Activated CD4-positive, CD25-positive, alpha-beta regulatory T cell treated with anti-CD3 and anti-CD28 coated beads, Interleukin-2, amount 50 U/mL, for 72 hours (primary cell): ENCODE results near the gene SUSD6.

Experiments used
- DNase-seq: peaks from one replicate; pipeline ENCODE4 v3.0.0; 2021

Gene SUSD6

DNA sequence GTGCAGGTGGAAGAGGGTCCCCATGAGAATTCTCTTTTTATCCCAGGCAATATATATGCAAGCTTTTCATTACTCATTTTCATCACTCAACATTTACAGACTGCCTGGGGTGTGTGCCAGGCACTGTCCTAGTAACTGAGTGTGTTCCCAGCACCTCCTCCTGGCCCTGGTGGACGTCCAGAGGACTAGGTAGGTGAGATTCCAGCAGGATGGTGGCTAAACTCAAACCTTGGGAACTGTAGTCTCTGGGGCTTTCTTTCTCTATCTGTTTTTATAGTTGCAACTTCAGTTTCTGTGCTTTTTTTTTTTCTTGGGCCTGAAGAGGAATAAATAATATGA lies 63.8 kb downstream of the SUSD6 start:
- DNase-seq = no peak

DNA sequence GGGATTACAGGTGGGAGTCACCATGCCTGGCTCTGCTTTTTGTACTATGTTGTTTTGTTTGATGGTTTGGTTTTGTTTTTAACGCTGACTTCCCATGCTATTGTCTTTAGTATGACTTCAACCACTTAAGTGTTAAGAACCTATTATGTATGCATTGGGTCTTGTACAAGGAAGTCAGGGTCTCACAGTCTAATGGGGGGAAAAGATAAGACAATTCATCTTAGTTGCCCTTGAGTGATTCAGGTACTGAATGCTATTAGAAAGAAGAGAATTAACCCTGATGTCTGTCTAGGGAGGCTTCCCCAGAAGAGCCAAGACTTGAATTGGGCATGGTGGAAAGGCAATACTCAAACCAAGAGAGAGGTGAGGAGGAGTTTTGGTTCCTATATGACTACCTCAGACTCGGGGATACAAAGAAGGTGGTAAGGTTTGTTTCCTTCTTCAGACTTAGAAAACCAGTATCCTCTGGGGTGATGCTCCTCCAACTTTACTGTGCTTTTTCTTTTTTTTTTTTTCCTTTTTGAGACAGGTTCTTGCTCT lies 64.6 kb downstream of the SUSD6 start:
- no peak for DNase-seq

DNA sequence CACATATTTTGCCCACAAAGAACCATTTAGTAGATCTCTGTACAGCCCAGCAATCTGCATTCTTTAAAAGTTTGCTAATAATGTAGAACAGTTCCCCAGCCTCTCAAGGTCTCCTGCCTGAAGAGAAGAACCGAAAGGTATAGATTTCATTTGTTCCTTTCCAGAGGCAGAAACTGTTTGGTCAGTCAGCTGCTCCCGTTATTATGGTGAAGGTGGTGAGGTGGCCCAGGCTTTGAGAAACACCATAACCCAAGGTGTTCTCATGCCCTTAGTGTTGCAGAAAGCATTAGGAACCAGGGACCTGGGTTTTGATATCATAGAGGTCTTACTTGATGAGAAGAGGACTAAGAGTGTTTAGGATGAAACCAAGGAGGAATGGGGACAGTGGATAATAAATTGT lies 65.3 kb downstream of the SUSD6 start:
- no peak for DNase-seq

DNA sequence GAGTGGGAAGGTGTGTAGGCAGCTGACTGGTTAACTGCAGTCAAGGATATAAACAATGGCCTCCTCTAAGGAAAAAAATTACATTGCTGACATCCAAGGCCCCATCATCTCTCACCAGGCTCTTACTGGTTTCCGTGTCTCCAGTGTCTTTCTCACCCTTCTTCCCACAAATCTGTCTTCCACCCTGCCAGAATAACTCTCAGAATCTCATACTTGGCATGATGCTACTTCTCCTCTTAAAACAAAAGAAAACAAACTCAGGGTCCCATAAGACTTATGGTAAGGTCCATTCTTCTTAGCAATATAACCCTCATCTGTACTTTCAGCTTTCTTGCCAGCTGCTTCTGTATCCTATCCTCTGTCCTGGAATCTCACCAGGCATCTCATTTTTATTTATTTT lies 68.9 kb downstream of the SUSD6 start:
- DNase-seq = no peak

DNA sequence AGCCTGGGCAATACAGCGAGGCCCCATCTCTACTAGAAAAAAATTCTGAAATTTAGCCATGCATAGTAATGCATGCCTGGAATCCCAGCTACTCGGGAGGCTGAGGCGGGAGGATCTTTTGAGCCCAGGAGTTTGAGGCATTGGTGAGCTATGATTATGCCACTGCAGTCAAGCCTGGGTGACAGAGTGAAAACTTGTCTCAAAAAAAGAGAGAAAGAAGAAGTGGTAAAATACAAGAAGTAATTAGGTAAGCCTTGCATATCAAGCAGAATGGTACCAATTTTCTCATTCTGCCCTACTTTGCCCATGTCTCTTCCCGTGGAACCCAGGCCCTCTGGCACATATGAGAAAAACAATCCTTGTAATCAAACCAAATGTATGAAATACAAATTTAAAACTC lies 70.7 kb downstream of the SUSD6 start:
- no peak for DNase-seq

DNA sequence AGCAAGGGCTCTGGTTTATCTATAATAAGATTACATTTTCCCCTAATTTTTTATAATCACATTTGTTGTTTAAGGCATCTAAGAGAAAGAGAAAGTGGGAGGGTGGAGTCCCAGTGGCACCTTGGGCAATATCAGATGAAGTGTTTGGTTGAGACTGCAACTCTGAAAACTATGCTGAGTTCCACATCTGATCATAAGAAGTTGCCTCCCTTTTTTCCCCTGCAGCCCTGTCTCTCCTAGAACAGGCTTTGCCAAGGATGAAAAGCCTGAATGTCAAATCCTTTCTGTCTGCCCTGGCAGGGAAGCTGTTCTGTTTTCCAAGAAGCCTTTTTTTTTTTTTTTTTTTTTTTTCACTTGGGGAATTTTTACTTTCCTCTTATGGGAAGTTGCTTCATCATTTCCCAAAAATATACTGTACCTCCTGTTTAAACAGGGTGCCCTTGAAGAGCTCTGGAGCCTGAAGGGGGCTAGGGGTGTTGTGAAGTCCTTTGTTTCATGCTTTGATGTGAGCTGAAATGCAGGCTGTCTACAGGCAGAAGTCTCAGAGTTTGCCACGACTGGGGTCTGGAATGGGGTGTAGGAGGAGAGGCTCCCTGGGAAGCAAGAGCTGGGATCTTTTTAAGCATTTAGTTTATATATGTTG lies 71.3 kb downstream of the SUSD6 start:
- DNase-seq = no peak

DNA sequence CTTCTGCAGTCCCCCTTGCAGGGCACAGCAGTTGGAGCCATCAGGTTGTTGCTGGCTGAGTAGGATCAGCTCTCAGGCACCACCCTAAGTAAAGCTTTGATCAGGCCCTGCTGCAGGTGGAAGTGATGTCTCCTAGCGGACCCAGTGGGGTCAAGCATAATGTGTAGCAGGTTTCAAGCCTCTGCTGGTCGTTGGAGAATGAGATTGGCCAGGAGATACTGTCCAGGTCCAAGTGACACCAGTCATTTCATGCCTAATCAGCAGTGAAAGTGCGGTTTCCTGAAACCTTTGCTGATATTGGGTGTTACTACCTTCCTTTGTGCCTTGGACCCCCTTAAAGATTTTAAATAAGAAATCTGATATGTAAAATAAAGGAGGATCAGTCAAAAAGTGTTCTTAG lies 72.6 kb downstream of the SUSD6 start:
- no peak for DNase-seq

DNA sequence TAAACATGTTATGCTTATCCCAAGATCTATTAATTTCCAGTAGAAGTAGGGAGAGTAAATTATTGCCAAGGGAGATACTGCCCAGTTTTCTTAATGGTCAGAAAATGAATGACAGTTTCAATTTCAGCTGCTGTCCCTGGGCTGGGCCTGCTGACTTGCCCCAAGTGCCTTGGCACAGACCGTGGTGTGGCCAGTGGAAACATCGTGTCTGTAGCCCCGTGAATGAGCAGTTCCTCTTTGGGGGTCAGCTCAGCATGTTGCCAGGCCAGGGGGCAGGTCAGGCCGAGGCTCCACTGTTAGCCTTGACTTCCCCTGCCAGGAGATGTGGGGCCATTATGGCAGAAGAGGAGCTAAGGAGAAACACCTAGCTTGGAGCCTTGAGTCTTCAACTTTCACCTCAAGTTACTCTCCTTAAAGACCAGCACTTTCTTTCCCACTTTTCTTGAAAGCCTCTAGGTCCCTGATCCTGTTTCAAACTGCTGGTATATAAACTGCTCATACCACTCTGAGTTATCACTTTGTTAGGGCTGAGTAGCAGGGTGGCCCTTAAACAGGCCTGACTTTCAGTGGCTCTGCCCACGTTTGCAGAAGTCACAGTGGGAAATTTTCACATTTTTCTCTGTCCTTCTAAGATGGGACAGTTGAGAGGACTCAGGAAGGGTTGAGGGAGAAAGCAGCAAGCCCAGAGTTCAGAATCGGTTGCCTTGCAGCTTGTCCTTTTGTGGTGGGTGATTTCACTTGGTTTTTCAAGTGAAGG lies 73.2 kb downstream of the SUSD6 start:
- no peak for DNase-seq

DNA sequence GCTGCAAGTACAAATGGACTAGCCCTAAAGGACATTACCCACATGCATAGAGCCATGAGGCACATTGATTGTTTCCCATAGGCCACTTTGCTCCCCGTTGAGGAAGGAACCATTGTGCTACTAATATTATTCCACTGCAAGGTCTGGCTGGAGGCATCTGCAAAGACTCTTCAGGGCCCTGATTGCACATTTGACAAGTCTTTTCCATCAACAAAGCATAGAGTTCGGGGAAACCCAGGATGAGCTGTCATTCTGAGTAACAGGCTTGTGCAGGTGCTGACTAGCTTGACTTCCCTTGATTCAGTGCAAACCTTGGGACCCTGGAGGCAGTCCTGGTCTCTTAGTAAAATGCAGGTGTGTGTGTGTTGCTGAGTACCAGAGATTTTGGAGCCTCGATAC lies 73.8 kb downstream of the SUSD6 start:
- DNase-seq = peak; percentile 50

DNA sequence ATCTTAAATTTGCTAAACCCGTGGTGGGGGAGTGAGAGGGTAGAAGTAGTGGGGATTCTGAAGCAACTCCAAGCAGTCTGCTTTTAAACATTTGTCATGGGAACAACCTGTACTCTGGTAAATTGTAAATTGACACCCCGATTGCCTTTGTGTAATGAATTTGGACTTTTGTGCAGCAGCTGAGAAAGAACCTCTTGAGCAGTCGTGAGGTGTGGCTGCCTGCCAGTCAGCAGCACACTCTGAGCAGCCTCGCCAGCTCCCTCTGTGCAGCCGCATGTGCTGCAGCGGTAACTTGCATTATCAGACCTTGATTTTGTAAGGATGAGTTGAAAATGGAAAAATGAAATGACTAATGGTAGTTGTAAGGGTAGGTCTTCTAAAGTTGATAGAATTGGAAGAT lies 74.3 kb downstream of the SUSD6 start:
- no peak for DNase-seq

DNA sequence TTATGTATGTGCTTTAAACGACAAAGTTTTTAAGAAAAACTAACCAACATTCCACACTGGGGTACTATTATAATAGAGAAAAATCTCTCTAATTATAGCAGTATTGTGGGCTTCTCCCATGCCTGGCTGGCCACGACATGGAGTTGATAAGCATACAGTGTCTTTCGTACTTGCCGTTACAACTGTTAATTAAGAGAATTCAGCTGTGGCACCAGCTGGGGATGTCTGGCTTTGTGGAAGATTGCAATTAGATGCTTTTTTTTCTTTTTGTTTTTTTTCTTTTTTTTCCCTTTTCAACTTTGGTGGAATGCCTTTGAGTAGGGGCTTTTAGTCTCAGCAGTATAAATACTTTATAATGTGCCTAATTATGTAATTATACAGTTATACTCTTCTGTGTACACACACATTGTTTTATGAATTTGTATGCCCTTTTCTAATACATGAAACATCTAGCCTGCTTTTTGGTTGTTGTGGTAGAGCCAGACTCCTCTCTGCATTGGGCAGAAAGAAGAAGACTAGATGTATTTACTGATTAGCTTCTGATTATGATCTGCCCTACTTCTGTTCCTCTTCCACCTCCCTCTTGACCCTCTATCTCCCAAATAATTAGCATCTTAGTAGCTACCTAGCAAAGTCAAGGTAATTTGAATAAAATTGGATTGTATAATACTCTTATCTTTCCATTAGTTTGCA lies 76.4 kb downstream of the SUSD6 start:
- DNase-seq = no peak

DNA sequence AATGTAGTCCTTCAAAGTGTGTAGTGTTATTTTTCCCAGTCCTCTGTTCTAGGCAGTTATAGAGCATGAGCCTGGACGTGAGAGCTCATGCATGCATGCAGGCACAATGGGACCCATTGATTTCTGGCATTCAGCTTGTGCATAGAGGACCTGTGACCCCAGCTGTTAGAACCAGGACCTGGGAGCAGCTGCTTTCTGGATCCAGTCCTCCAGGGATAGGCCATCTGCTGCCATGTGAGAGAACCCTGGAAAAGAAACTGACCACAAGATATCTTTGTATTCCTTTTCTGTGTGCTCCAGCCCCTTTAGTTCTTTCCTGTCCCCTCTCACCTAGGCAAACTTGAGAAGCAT lies 76.9 kb downstream of the SUSD6 start:
- DNase-seq = no peak

DNA sequence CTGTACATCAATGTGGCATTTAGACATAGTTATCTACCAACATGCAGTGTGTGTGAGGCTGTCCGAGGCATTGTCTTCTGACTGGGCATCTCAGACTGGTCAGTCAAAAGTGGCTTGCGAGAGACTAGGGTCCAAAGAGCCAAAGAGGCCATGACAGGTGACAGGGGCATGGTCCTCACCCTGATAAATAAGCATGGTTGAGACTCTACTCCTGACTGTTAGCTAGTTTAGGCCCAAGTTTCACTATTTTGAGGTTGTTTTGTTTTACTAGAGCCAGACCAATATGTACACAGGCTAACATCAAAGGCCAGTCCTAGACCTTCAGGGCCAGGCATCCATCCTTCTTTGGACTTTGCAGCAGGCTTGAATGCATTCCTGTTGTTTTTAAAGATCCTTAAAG lies 78.6 kb downstream of the SUSD6 start:
- no peak for DNase-seq

DNA sequence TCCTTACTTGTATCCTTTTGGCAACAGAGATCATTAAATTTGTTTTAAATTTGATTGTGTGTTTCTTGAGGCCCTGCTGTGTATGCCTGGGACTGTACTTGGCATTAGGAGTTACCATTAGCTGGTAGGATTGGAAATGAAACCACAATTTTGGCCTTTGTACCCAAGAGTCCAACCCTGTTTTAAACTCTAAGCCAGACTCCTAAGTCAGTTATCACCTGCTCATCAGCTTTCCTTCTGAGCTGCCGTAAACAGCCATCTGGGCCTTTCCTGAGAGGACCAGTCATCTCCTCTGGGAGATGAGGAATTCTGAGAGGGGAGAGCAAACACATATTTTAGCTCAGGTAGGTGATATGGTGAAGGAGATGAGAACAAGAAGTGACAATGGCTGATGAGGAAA lies 81.2 kb downstream of the SUSD6 start:
- no peak for DNase-seq

DNA sequence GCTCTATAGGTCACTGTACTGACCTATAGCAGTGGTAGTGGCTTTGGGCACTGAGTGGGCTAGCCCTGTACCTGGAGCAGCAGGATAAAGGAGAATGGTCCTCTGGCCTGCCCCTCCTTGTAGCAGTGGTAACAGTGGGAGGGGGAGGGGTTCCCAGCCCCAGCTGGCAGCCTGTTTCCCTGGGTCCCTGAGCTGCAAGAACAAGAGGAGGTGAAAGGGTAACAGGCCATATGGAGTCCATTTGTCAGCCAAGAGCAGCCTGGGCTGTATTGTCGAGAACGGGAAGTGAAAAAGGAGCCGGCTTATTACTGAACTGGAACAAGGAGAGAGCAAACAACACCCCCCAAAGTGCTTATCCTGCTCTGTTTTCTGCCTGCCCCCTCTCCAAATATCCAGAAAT lies 81.7 kb downstream of the SUSD6 start:
- DNase-seq = no peak

DNA sequence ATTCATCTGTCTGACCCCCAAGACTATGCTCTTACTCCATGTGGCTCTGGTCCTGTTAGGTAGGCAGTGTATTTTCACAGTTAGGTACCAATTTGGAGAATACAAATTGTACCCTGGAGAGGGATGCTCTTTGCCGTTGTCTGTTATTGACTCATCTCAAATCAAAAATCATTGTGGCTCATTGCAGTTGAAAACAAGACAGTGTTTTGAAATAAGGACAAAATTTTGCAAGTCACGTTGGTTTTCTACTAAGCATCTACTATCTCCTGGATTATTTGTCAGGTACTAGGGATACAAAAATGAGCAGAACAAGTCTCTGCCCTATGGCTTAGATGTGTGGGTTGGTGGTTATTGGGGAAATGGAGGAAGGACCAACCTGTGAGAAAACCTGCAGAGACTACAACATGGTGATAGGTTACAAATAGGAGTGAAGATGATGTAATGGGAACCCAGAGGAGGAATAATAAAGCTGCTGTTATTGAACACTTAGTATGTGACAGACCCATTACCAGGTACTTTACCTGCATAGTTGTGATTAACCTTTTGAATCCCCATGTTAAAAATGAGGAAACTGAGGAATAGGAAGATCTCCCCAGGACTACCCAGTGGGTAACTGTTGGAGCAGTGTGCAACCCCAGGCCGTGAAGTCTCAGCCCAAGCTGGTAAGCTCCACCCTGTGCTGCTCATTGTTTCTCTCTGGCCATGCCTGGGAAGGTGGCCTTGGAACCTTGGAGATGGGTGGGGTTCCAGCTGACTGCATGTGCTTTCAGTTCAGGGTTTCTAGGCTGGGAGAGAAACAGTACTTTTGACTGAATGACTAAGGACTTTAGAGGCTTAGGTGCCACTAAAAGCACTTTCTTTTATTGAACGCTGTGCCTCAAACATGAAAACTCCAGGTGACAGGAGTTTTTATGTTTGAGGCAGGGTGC lies 82.7 kb downstream of the SUSD6 start:
- DNase-seq = no peak

DNA sequence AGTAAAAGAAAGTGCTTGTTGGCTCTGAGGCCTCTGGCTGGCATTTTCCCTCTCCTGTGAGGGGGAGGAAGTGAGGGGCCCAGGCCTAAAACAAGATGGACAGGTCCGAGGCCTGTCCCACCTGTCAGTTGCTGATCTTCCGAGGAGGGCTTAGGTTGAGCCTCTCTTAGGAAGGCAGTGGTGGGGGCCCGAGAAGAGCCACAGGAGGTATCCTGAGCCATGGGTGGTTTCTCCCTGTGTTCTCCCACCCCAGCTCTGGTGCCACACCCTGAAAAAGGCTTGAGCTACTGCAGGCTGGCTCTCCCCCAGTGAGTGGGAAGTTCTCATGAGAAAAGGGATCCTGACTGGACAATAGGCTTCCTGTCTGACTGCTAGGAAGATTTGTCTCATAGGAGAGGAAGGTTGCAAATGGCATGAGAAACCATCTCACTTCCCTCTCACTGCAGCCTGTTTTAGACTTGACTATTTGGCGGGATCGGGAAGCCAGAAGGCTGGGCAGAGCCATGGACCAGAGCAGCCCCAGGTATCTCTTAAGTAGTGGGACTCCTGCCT lies 83.4 kb downstream of the SUSD6 start:
- no peak for DNase-seq

DNA sequence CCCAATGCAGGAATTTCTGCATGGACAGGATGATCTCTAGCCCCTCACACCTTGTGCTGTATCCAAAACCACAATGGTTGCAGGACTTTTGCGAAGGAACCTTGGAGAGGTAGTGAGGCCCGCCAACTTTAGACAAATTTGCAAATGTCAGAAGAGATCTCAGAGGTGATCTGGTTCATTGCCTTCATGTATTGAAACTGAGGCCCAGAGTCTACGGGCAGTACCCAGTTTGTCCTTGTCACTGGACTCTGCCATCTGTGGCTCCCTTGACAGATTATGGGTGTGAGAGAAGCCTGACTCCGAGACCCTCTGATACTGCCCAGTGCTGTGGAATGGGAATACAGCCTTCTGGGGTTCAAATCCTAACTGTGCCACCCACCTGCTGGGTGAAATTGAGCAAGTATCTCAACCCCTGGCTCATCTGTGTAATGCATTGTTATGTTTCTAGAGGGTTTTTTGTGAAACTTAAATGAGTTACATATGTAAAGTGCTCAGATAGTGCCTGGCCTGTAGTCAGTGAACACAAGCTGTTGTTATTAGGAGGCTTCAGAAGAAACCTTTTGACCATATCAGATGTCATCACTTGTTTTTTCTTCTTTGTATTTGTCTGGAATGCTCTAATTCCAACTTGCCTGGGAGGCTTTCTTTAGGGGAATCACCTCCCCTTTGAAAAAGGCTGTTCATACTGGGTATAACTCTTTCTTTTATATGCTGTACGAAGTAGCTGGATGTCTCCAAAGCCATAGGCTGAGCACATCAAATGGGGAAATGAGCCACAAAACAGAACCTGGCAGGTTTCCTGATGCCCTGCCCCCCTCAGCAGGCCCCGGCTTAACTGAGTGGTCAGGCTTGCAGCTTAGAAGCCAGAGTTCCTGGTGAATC lies 84.2 kb downstream of the SUSD6 start:
- no peak for DNase-seq

DNA sequence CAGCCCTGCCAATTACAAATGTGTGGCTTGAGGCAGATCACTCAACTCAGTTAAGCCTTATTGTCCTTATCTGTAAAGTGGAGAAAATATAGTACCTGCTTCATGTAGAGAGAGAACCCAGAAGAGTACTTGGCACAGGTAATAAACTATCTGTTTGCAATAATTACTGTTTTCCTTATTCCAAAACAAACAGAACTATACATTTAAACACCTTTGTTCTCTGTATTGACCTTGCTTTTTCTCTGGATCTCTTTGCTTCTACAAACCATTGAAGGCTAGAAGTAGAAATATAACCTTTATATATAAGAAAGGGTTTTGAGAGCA lies 84.8 kb downstream of the SUSD6 start:
- no peak for DNase-seq

DNA sequence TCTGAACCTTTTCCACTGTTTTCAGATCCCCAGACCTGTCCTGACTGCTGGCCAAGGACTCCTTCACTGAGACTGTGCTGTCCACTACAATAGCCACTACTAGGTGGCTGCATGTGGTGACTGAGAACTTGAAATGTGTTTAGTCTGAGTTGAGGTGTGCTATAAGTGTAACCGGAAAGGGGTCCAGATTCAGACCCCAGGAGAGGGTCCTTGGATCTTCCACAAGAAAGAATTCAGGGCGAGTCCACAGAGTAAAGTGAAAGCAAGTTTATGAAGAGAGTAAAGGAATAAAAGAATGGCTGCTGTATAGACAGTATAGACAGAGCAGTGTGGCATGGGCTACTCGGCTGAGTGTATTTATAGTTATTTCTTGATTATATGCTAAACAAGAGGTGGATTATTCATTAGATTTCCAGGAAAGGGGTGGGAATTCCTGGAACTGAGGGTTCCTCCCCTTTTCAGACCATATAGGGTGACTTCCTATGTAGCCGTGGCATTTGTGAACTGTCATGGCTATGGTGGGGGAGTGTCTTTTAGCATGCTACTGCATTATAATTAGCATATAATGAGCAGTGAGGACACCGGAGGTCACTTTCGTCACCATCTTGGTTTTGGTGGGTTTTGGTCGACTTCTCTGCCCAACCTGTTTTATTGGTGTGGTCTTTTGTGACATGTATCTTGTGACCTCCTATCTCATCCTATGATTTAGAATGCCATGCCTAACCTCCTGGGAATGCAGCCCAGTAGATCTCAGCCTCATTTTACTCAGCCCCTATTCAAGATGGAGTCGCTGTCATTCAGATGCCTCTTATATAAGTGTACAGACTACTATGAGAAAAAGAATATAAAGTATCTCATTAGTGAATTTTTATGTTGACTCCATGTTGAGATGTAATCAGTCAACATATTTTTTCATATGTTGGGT lies 85.5 kb downstream of the SUSD6 start:
- DNase-seq = no peak

DNA sequence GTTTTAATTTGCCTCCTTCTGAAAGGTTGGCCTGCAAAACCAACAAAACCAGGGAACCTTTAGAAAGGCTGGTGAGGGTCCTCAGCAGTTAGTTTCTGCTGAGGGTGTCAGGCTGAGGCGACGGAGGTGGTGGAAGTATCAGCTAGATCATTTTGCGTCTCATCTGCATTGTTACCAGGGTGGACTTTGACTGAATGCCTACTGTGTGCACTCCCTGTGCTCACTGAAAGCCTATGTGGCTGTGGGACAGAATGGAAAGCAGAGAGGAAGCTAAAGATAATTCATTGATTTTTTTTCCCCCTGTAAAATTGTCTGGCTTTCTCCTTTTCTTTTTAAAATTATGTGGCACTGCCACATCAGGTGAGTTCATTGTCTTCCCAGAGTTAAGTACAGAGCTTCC lies 87.2 kb downstream of the SUSD6 start:
- no peak for DNase-seq
